Transverse colon (tissue), 4 donors: ENCODE data around the gene BCL11A. TPM values are rescaled to one million over a fixed set of nuclear protein-coding genes. Genes with fewer than 3 reads are reported as not detected.
A peak's percentile ranks its signal among the peaks of the same experiment; 100 is the strongest.

Experiments used
- DNase-seq: peaks from one replicate; pipeline ENCODE4 v3.0.0-alpha.2; 2019
- H3K27ac ChIP-seq, 4 donors: fragments of 200-600 bp; sonication (generic); 2 replicates each; pipeline ENCODE4 v1.5.1; 2016 to 2018; ENCODE audit warnings: inconsistent platforms in 4 of 4
- H3K27me3 ChIP-seq: fragments of 200-600 bp; sonication (generic); 2 replicates; pipeline ENCODE4 v1.5.1; 2017; ENCODE audit warnings: inconsistent platforms
- H3K36me3 ChIP-seq, 4 donors: fragments of 200-600 bp; sonication (generic); 2 replicates each; pipeline ENCODE4 v1.5.1; 2017 to 2019; ENCODE audit warnings: inconsistent platforms in 4 of 4
- H3K4me1 ChIP-seq, 4 donors: fragments of 200-600 bp; sonication (generic); 2 replicates each; pipeline ENCODE4 v1.5.1; 2017 to 2020; ENCODE audit warnings: inconsistent platforms in 4 of 4
- H3K4me3 ChIP-seq, 4 donors: fragments of 200-600 bp; sonication (generic); 1 replicate in 1 of 4; 2 replicates in 3 of 4; pipeline versions ENCODE4 v1.5.1 to v1.6.1; 2017 to 2019; ENCODE audit warnings: inconsistent platforms in 4 of 4
- H3K9me3 ChIP-seq, 2 donors: fragments of 200-600 bp; sonication (generic); 2 replicates each; pipeline ENCODE4 v1.5.1; 2017 to 2019; ENCODE audit warnings: inconsistent platforms in 2 of 2
- EP300 ChIP-seq: sonication (generic); formaldehyde crosslinking; IDR thresholded peaks from one replicate; pipeline ENCODE4 v1.6.1; 2017; ENCODE audit warnings: antibody characterized with exemption, low read depth
- POLR2A ChIP-seq: fragments of 450-650 bp; IDR thresholded peaks from one replicate; pipeline ENCODE4 v1.6.1; 2016; ENCODE audit warnings: antibody characterized with exemption, mild to moderate bottlenecking, moderate library complexity
- POLR2AphosphoS5 ChIP-seq, 3 donors: sonication (generic); formaldehyde crosslinking; IDR thresholded peaks; one replicate each; pipeline ENCODE4 v1.6.1; 2016; ENCODE audit warnings: antibody characterized with exemption in 3 of 3
- WGBS, 2 donors: methylation state at CpG; one replicate each; pipeline ENCODE4 v1.1.5; 2018; ENCODE audit warnings: low coverage in 1 of 2; 5-methylcytosine and 5-hydroxymethylcytosine counted together
- in situ Hi-C, 4 donors: fragments of 200-750 bp; cut with MboI; loops; one replicate each; pipeline versions ENCODE4 v1.15.0 to v1.15.1; 2017; ENCODE audit warnings: low sequenced_read_pairs in 3 of 4, low pct_ligation_motif_present in 1 of 4, low pct_unique_long_range_greater_than_20kb in 1 of 4
- intact Hi-C: fragments of 100-400 bp; cut with DNase I; formaldehyde crosslinking; loops from one replicate; pipeline ENCODE4 v1.15.1; 2023; ENCODE audit warnings: low total_unique reads
- total RNA-seq, 4 donors: library from RNA; depleted of rRNA; stranded (reverse); fragments of >200 nt; gene quantifications; one replicate each; pipeline ENCODE4 v1.1.0, GENCODE V29; 2016
- TF ChIP-seq, protein P1 (sequence below), 5 experiments: fragments of 200-600 bp in 3 of 5; fragments of 450-650 bp in 2 of 5; sonication (generic) in 3 of 5; IDR thresholded peaks; 1 replicate in 2 of 5; 2 replicates in 3 of 5; pipeline ENCODE4 v1.5.1; 2016 to 2017; ENCODE audit warnings: antibody characterized with exemption in 5 of 5, inconsistent platforms in 3 of 5, mild to moderate bottlenecking in 2 of 5, moderate library complexity in 1 of 5

BCL11A gene
- total RNA-seq, 4 donors from 2014 or later = 11.3 to 38.1 (median 19.9) TPM

DNA sequence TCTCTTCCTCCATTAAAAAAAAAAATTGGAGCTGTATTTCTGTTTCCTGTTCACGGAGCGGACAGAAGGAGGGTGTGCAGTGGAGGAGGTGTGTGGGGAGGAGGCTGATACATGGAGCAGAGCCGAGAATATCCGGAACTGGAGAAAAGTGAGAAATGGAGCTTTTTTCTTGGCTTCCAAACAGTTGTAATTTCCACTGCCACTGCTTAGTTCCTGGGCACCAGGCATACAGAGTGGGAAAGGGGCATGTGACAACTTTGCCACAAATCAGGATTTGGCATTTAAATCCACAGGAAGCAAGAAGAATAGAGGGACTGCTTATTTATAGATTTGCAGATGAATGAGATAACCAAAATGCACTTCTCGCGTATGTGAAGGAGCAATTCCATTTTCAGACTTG is 71.2 kb downstream of the BCL11A start:
- no peak for DNase-seq

DNA sequence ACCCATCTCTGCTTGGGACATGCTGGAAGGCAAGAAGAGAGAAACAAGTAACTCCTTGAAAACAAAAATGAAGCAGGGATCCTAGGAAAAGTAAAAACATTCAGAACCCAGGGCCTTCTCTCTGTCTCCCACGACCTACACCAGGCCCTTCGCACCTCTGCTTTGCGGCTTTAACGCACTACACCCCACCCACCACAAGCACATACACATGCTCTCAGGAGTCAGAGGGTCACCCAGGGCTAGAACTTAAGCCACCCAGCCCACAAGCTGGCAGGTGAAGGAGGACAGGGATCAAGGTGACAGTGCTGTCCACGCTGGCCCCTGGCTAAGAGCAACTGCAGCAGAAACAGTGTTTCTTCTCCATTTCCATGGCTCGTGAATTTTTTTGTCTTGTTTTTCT is 72.2 kb downstream of the BCL11A start:
- Histone ChIP-seq H3K4me3 (no peak overlapping the region), H3K27ac (peak overlapping the region; percentile 19 to 73 (median 68)), H3K4me1 (peaks cover 9 to 61% (median 46%) of the 10 kb centered on the region in 4 donors), H3K27me3 (no peaks in the 10 kb centered on the region), H3K9me3 (no peaks in the 10 kb centered on the region), H3K36me3 (no peaks in the 10 kb centered on the region)
- TF ChIP-seq EP300 = no peak
- TF ChIP-seq POLR2AphosphoS5 (IDR thresholded peaks at IDR 0.05) = no peak
- TF ChIP-seq, protein P1, sequence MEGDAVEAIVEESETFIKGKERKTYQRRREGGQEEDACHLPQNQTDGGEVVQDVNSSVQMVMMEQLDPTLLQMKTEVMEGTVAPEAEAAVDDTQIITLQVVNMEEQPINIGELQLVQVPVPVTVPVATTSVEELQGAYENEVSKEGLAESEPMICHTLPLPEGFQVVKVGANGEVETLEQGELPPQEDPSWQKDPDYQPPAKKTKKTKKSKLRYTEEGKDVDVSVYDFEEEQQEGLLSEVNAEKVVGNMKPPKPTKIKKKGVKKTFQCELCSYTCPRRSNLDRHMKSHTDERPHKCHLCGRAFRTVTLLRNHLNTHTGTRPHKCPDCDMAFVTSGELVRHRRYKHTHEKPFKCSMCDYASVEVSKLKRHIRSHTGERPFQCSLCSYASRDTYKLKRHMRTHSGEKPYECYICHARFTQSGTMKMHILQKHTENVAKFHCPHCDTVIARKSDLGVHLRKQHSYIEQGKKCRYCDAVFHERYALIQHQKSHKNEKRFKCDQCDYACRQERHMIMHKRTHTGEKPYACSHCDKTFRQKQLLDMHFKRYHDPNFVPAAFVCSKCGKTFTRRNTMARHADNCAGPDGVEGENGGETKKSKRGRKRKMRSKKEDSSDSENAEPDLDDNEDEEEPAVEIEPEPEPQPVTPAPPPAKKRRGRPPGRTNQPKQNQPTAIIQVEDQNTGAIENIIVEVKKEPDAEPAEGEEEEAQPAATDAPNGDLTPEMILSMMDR (IDR thresholded peaks at IDR 0.05) = no peak
- TF ChIP-seq POLR2A = no peak
- no peak for DNase-seq
- WGBS, 2 donors = 55 to 63% methylated on average over 5 to 6 of the region's 6 CpGs
- in situ Hi-C loops = no loop called here
- intact Hi-C loops = no loop called here

More for the DNA sequence above, 71.2 kb downstream of the BCL11A start:
- no peaks in the 10 kb centered on the region for H3K9me3 ChIP-seq
- H3K36me3 ChIP-seq = no peaks in the 10 kb centered on the region
- TF ChIP-seq POLR2A = no peak
- no peak for TF ChIP-seq EP300
- TF ChIP-seq, protein P1 (IDR thresholded peaks at IDR 0.05) = no peak
- TF ChIP-seq POLR2AphosphoS5 (IDR thresholded peaks at IDR 0.05) = no peak
- H3K4me1 ChIP-seq = peaks cover 5 to 54% (median 42%) of the 10 kb centered on the region in 4 donors
- no peaks in the 10 kb centered on the region for H3K27me3 ChIP-seq
- H3K27ac ChIP-seq = peak overlapping the region; percentile 19 to 73 (median 68)
- WGBS, 2 donors = 0 to 38% methylated on average over 2 to 6 of the region's 6 CpGs
- intact Hi-C loops (no loop called here), in situ Hi-C loops (no loop called here)
- no peak overlapping the region for H3K4me3 ChIP-seq

DNA sequence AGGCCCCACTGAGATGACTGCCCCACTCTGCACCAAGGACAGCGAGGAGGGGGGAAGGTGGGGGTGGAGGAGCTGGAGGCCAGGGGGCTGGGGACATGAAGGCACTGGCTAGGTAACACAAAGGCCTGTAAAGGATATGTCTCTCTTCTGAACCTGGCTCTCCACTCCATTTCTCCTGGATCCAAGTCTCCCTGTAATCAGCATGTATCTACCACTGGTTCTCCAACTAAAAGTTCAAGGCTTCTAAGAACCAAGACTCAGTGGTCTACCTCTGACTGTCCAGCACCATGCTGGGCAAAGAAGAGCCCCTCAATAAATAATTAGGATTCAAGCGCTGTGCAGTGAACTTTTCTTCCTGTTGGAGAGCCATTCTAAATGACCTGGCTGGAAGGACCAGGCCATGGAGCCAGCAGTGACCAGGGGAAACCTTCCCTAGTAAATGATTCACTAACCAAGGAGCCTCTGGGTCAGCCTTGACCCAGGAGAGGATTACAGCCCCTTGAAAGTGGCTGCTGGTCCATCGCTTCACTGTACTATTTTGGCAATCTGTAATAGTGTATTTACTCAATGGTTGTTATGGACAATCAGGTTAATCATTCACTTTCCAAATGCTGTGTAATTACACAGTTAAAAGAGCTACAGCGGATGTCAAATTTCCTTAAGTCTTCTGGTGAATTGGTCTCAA is 73.2 kb downstream of the BCL11A start:
- Histone ChIP-seq H3K9me3 (no peaks in the 10 kb centered on the region), H3K36me3 (no peaks in the 10 kb centered on the region), H3K27me3 (no peaks in the 10 kb centered on the region), H3K4me1 (peaks cover 9 to 66% (median 47%) of the 10 kb centered on the region in 4 donors), H3K4me3 (no peak overlapping the region), H3K27ac (peak overlapping the region; percentile 62 to 73 (median 68))
- no peak for DNase-seq
- in situ Hi-C loops = no loop called here
- 69 to 80% methylated on average over 1 to 4 of the region's 4 CpGs for WGBS, 2 donors
- intact Hi-C loops = no loop called here
- TF ChIP-seq POLR2A (no peak), POLR2AphosphoS5 (IDR thresholded peaks at IDR 0.05) (no peak), EP300 (no peak)
- TF ChIP-seq, protein P1 (IDR thresholded peaks at IDR 0.05) = no peak

DNA sequence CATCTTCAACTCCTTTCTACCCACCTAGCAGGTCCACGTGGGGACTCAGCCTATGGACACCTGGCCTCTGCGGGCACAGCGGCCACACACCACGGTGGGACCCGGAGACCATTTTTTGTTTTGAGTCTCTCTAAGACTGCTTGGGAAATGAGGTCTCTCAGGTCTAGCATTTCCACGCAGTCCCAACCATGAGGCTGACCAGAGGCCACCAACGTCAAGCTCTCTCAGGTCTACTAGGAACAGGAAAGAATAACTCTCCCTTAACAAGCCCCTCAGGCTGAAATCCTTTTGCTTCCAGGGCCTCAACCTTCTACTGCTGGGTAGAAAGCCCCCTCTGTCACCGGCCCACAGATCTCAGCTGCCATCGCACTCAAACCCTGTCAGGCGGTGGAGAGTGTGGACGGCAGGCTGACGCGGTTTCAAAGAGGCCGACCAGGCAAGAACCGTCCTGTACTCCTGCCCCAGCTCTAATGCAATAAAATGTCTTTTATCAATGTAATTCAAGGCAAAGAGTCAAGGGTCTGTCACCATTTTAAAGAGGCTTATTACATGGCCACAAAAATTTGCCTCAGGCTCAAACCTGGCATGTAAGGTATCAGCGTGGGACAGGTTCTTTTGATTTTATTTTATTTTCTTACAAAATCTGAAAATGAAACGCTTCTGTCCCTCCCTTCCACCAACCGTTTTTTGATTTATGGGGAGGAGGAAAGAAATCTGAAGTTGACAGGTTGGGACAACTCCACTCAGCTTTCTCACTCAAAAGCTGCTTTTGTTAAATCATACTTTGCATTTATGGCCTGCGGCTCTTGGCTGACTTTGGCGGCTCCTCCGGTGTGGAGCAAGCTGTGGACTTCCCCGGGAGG is 74.0 kb downstream of the BCL11A start:
- peak; percentile 42 for DNase-seq

More for the DNA sequence above, 74.0 kb downstream of the BCL11A start:
- intact Hi-C loops = no loop called here
- peak overlapping the region; percentile 62 to 73 (median 68) for H3K27ac ChIP-seq
- in situ Hi-C loops = no loop called here
- 56% methylated on average over 10 to 22 of the region's 22 CpGs for WGBS, 2 donors
- H3K36me3 ChIP-seq = no peaks in the 10 kb centered on the region
- peaks cover 9 to 66% (median 47%) of the 10 kb centered on the region in 4 donors for H3K4me1 ChIP-seq
- H3K27me3 ChIP-seq = no peaks in the 10 kb centered on the region
- TF ChIP-seq POLR2A (no peak), EP300 (no peak), POLR2AphosphoS5 (IDR thresholded peaks at IDR 0.05) (no peak)
- TF ChIP-seq, protein P1 (IDR thresholded peaks at IDR 0.05) = no peak
- H3K9me3 ChIP-seq = no peaks in the 10 kb centered on the region
- H3K4me3 ChIP-seq = no peak overlapping the region
